ENCODE results near the gene TADA1.

GRCh38 chr1:166915941-166916340 is 39.9 kb upstream of the TADA1 start:
- no peak for TF ChIP-seq CTCF (IDR thresholded peaks at IDR 0.05)
- no peak for TF ChIP-seq EP300 (IDR thresholded peaks at IDR 0.05)
- no peak for TF ChIP-seq POLR2A (IDR thresholded peaks at IDR 0.05)
- TF ChIP-seq POLR2AphosphoS5 (IDR thresholded peaks at IDR 0.05) = no peak

Measured in stomach (tissue), 4 donors.